Caco-2 (cell line): Measurements from ENCODE around the gene SH3BGRL3. TPM values are rescaled to one million over a fixed set of nuclear protein-coding genes. Genes with fewer than 3 reads are reported as not detected.

ENCODE experiments used
- BruUV-seq: library from RNA; stranded (reverse); fragments of 400-500 nt; replicated peaks from 2 replicates; lab custom pipeline; 2021; lab: Mats Ljungman, UMichigan
- CTCF ChIA-PET: fragments of 300-600 bp; sonication (Branson Sonifier 250); formaldehyde crosslinking; loops from one replicate; lab custom pipeline; 2022; ENCODE audit warnings: antibody characterized with exemption; lab: Charles Lee
- POLR2A ChIA-PET: fragments of 300-600 bp; sonication (Branson Sonifier 250); formaldehyde crosslinking; loops from one replicate; lab custom pipeline; 2022; ENCODE audit warnings: antibody characterized with exemption; lab: Charles Lee
- DNase-seq, 2 experiments: peaks; one replicate each; pipeline versions ENCODE4 v3.0.0 to v3.0.0-alpha.2; 2020 to 2022
- H3K27me3 ChIP-seq: replicated peaks from 2 replicates; pipeline ENCODE4 v1.6.0; 2011; ENCODE audit warnings: low read length; ENCODE audit not compliant: control insufficient read depth, insufficient read depth
- H3K36me3 ChIP-seq: 2 replicates; pipeline ENCODE4 v1.5.1; 2011; ENCODE audit warnings: low read length; ENCODE audit not compliant: control insufficient read depth, insufficient read depth
- H3K4me1 ChIP-seq: fragments of 250-450 bp; sonication (Bioruptor Pico); 2 replicates; pipeline ENCODE4 v1.5.1; 2020; ENCODE audit warnings: mild to moderate bottlenecking
- H3K4me3 ChIP-seq: 2 replicates; pipeline ENCODE4 v1.5.1; 2011; ENCODE audit warnings: low read depth, mild to moderate bottlenecking, control low read depth, low read length
- H3K9me3 ChIP-seq: fragments of 250-450 bp; sonication (Bioruptor Pico); 2 replicates; pipeline ENCODE4 v1.5.1; 2020; ENCODE audit warnings: mild to moderate bottlenecking, moderate library complexity
- H3K27ac Mint-ChIP-seq: one replicate; pipeline ENCODE4 v1.8.0; 2022; ENCODE audit warnings: mixed read lengths; ENCODE audit not compliant: unreplicated experiment
- H3K27me3 Mint-ChIP-seq: one replicate; pipeline ENCODE4 v1.8.0; 2022; ENCODE audit warnings: mixed read lengths; ENCODE audit not compliant: insufficient read depth, unreplicated experiment
- H3K36me3 Mint-ChIP-seq: one replicate; pipeline ENCODE4 v1.8.0; 2022; ENCODE audit warnings: mild to moderate bottlenecking, mixed read lengths; ENCODE audit not compliant: insufficient read depth, unreplicated experiment
- H3K4me1 Mint-ChIP-seq: one replicate; pipeline ENCODE4 v1.8.0; 2022; ENCODE audit warnings: low read depth, mixed read lengths; ENCODE audit not compliant: unreplicated experiment
- H3K4me3 Mint-ChIP-seq: one replicate; pipeline ENCODE4 v1.8.0; 2022; ENCODE audit warnings: mild to moderate bottlenecking, moderate library complexity, mixed read lengths; ENCODE audit not compliant: unreplicated experiment
- H3K9me3 Mint-ChIP-seq: one replicate; pipeline ENCODE4 v1.8.0; 2022; ENCODE audit warnings: mixed read lengths; ENCODE audit not compliant: unreplicated experiment
- CTCF ChIP-seq, 2 experiments: fragments of 200-600 bp in 1 of 2; IDR thresholded peaks; 1 replicate in 1 of 2; 2 replicates in 1 of 2; pipeline versions ENCODE4 v1.5.1 to v1.8.0; 2011 to 2022; ENCODE audit warnings: antibody characterized with exemption in 1 of 2, control low read depth in 1 of 2, inconsistent platforms in 1 of 2, low read depth in 1 of 2, low read length in 1 of 2, mild to moderate bottlenecking in 1 of 2, moderate library complexity in 1 of 2; ENCODE audit not compliant: insufficient read depth in 1 of 2, severe bottlenecking in 1 of 2, unreplicated experiment in 1 of 2
- intact Hi-C: fragments of 100-400 bp; cut with micrococcal nuclease; formaldehyde crosslinking; loops from one replicate; pipeline ENCODE4 v1.10.0; 2022; ENCODE audit not compliant: unreplicated experiment
- total RNA-seq: library from RNA; stranded (reverse); gene quantifications from 2 replicates; pipeline ENCODE4 v1.2.3, GENCODE V29; 2022

SH3BGRL3 gene
- total RNA-seq, 1 experiment from 2014 or later, result 73.4 TPM

- TF ChIP-seq CTCF (IDR thresholded peaks at IDR 0.05; ENCODE audit: insufficient read depth in 1 of 2, low read depth in 1 of 2, low read length in 1 of 2, severe bottlenecking in 1 of 2, unreplicated experiment in 1 of 2), result no peak
- H3K27ac Mint-ChIP-seq, result no peak overlapping the region
- no TSS peak for BruUV-seq
- H3K4me3 Mint-ChIP-seq, result no peak overlapping the region
- Histone ChIP-seq H3K9me3 (no peaks in the 10 kb centered on the region), H3K36me3 (no peaks in the 10 kb centered on the region), H3K4me1 (peaks cover 13% of the 10 kb centered on the region), H3K4me3 (no peak overlapping the region), H3K27me3 (no peaks in the 10 kb centered on the region)
- DNase-seq, result no peak
- H3K9me3 Mint-ChIP-seq, result no peaks in the 10 kb centered on the region
- H3K36me3 Mint-ChIP-seq, result peaks cover 11% of the 10 kb centered on the region
- intact Hi-C loops, result no loop called here
- ChIA-PET POLR2A (no interaction called here), CTCF (interaction anchor here (0.6 to 0.8 kb wide), 2 partner anchors 21 to 24 kb away, joined by 3 to 7 read pairs; no protein-coding TSS in a partner anchor)
- peaks cover 9% of the 10 kb centered on the region for H3K4me1 Mint-ChIP-seq
- no peaks in the 10 kb centered on the region for H3K27me3 Mint-ChIP-seq
These were observed 7.3 kb downstream of the SH3BGRL3 start for GRCh38 chr1:26287033-26287711.

GRCh38 chr1:26287811-26288210, 7.9 kb downstream of the SH3BGRL3 start:
- no peak for TF ChIP-seq CTCF (IDR thresholded peaks at IDR 0.05; ENCODE audit: insufficient read depth in 1 of 2, low read depth in 1 of 2, low read length in 1 of 2, severe bottlenecking in 1 of 2, unreplicated experiment in 1 of 2)
- Histone ChIP-seq H3K36me3 (no peaks in the 10 kb centered on the region), H3K27me3 (no peaks in the 10 kb centered on the region), H3K9me3 (no peaks in the 10 kb centered on the region), H3K4me1 (peaks cover 13% of the 10 kb centered on the region), H3K4me3 (no peak overlapping the region)
- intact Hi-C loops, result no loop called here
- H3K27me3 Mint-ChIP-seq, result no peaks in the 10 kb centered on the region
- peaks cover 9% of the 10 kb centered on the region for H3K4me1 Mint-ChIP-seq
- no peaks in the 10 kb centered on the region for H3K9me3 Mint-ChIP-seq
- BruUV-seq, result no TSS peak
- ChIA-PET CTCF (interaction anchor here (0.8 kb wide), 1 partner anchor 23 kb away, joined by 3 read pairs; no protein-coding TSS in a partner anchor), POLR2A (no interaction called here)
- DNase-seq, result no peak
- H3K4me3 Mint-ChIP-seq, result no peak overlapping the region
- H3K36me3 Mint-ChIP-seq, result peaks cover 11% of the 10 kb centered on the region
- no peak overlapping the region for H3K27ac Mint-ChIP-seq

- POLR2A ChIA-PET, result interaction anchor here (0.6 kb wide), 2 partner anchors 27 to 53 kb away, joined by 3 to 4 read pairs; no protein-coding TSS in a partner anchor
- no peak for TF ChIP-seq CTCF (IDR thresholded peaks at IDR 0.05; ENCODE audit: insufficient read depth in 1 of 2, low read depth in 1 of 2, low read length in 1 of 2, severe bottlenecking in 1 of 2, unreplicated experiment in 1 of 2)
- BruUV-seq, result no TSS peak
- no peak overlapping the region for H3K4me3 ChIP-seq
- no peaks in the 10 kb centered on the region for H3K36me3 ChIP-seq
- Mint-ChIP-seq H3K36me3 (peaks cover 11% of the 10 kb centered on the region), H3K9me3 (no peaks in the 10 kb centered on the region), H3K27ac (no peak overlapping the region), H3K4me1 (peaks cover 9% of the 10 kb centered on the region), H3K4me3 (no peak overlapping the region), H3K27me3 (no peaks in the 10 kb centered on the region)
- DNase-seq, result no peak
- CTCF ChIA-PET, result interaction anchor here (0.7 to 0.8 kb wide), 2 partner anchors 23 to 117 kb away, joined by 3 read pairs; no protein-coding TSS in a partner anchor
- no peaks in the 10 kb centered on the region for H3K9me3 ChIP-seq
- intact Hi-C loops, result no loop called here
- peaks cover 13% of the 10 kb centered on the region for H3K4me1 ChIP-seq
- no peaks in the 10 kb centered on the region for H3K27me3 ChIP-seq
These were observed 8.5 kb downstream of the SH3BGRL3 start for GRCh38 chr1:26288311-26288941.
